ENCODE measurements around the gene TBK1. TPM values are rescaled to one million over a fixed set of nuclear protein-coding genes. Genes with fewer than 3 reads are reported as not detected.

TBK1 gene
- total RNA-seq: 10 to 100 TPM; 12.9 to 49.0 (median 16.7) TPM

- Histone ChIP-seq H3K4me3 (peak within 1 kb of the TSS; percentile 76 to 95 (median 90)), H3K9me3 (no peaks in the 10 kb centered on the region), H3K4me1 (peaks cover 17 to 34% (median 25%) of the 10 kb centered on the region in 4 donors), H3K36me3 (peaks cover 0 to 24% (median 9%) of the 10 kb centered on the region in 4 donors), H3K27ac (peak within 1 kb of the TSS; percentile 97 to 100 (median 98)), H3K27me3 (no peaks in the 10 kb centered on the region)
- 0% methylated on average over 41 to 45 of the region's 94 CpGs for WGBS, 2 donors
- TF ChIP-seq POLR2A (IDR thresholded peaks at IDR 0.05): peak in 3 of 4 donors; percentile 92 to 97 (median 95)
- TF ChIP-seq CTCF (IDR thresholded peaks at IDR 0.05): peak; percentile 11 to 50 (median 34)
- TF ChIP-seq POLR2AphosphoS5 (IDR thresholded peaks at IDR 0.05): peak in 1 of 2 donors; percentile 90
- TF ChIP-seq EP300 (IDR thresholded peaks at IDR 0.05): no peak
- ATAC-seq (ENCODE audit: low FRiP score in 2 of 2) (peak; percentile 93 to 97), DNase-seq (peak; percentile 95 to 99)
Measured at GRCh38 chr12:64451687-64452558, at the start of gene TBK1. Gene TBK1 (plus strand): TSS chr12:64452120. CDS start chr12:64455871, 3,751 bp downstream.

GRCh38 chr12:64402181-64402580 lies 49.7 kb upstream of the TBK1 start:
- no peak for DNase-seq
- Histone ChIP-seq H3K4me3 (no peak overlapping the region), H3K36me3 (no peaks in the 10 kb centered on the region), H3K4me1 (peaks cover 8 to 20% (median 13%) of the 10 kb centered on the region in 4 donors), H3K27ac (no peak overlapping the region), H3K9me3 (no peaks in the 10 kb centered on the region), H3K27me3 (no peaks in the 10 kb centered on the region)
- TF ChIP-seq EP300 (IDR thresholded peaks at IDR 0.05): no peak
- TF ChIP-seq POLR2A (IDR thresholded peaks at IDR 0.05): no peak
- no peak for TF ChIP-seq CTCF (IDR thresholded peaks at IDR 0.05)
- TF ChIP-seq POLR2AphosphoS5 (IDR thresholded peaks at IDR 0.05): no peak
- no peak for ATAC-seq (ENCODE audit: low FRiP score in 2 of 2)
- 84 to 94% methylated on average over 5 of the region's 5 CpGs for WGBS, 2 donors

- TF ChIP-seq CTCF (IDR thresholded peaks at IDR 0.05) (no peak), POLR2A (IDR thresholded peaks at IDR 0.05) (peak in 2 of 4 donors; percentile 58 to 71), POLR2AphosphoS5 (IDR thresholded peaks at IDR 0.05) (peak; percentile 48 to 85)
- ATAC-seq (ENCODE audit: low FRiP score in 2 of 2): peak; percentile 97 to 98
- H3K36me3 ChIP-seq: no peaks in the 10 kb centered on the region
- peak; percentile 94 to 98 for DNase-seq
- no peaks in the 10 kb centered on the region for H3K9me3 ChIP-seq
- peak within 1 kb of the TSS; percentile 69 to 98 (median 82) for H3K4me3 ChIP-seq
- WGBS, 2 donors: 20 to 39% methylated on average over 18 to 38 of the region's 60 CpGs
- no peaks in the 10 kb centered on the region for H3K27me3 ChIP-seq
- peaks cover 8 to 28% (median 18%) of the 10 kb centered on the region in 4 donors for H3K4me1 ChIP-seq
- H3K27ac ChIP-seq: peak within 1 kb of the TSS; percentile 96 to 100 (median 98)
Measured at GRCh38 chr12:64403707-64404469, 48.0 kb upstream of the TBK1 start, which contains the start of gene XPOT. Gene XPOT (plus strand): TSS chr12:64404392. CDS start chr12:64410036, 5,644 bp downstream.

GRCh38 chr12:64404470-64405256 lies 47.3 kb upstream of the TBK1 start:
- WGBS, 2 donors: 0 to 1% methylated on average over 1 to 66 of the region's 78 CpGs
- ATAC-seq (ENCODE audit: low FRiP score in 2 of 2): peak; percentile 70 to 82

More at GRCh38 chr12:64404470-64405256, 47.3 kb upstream of the TBK1 start:
- peak in 1 of 2 donors; percentile 61 for DNase-seq
- Histone ChIP-seq H3K36me3 (no peaks in the 10 kb centered on the region), H3K27ac (peak overlapping the region; percentile 96 to 100 (median 98)), H3K27me3 (no peaks in the 10 kb centered on the region), H3K4me1 (peaks cover 8 to 34% (median 20%) of the 10 kb centered on the region in 4 donors), H3K4me3 (peak overlapping the region; percentile 69 to 98 (median 82)), H3K9me3 (no peaks in the 10 kb centered on the region)
- TF ChIP-seq POLR2A (IDR thresholded peaks at IDR 0.05) (peak in 2 of 4 donors; percentile 61 to 70), CTCF (IDR thresholded peaks at IDR 0.05) (no peak), POLR2AphosphoS5 (IDR thresholded peaks at IDR 0.05) (peak in 1 of 2 donors; percentile 10)

Measured in upper lobe of left lung (tissue), 6 donors.